Body of pancreas (tissue), 4 donors: ENCODE data around the gene RFPL2.
"Not testable (repeated sequence)": the region's sequence is repeated elsewhere in the genome, so short reads cannot be mapped to it uniquely, and the experiment has no call there.

Experiments used
- CTCF ChIP-seq, 7 experiments: fragments of 450-650 bp in 4 of 7; fragments of 200-600 bp in 3 of 7; sonication (generic) in 3 of 7; IDR thresholded peaks; one replicate each; pipeline ENCODE4 v1.5.1; 2016 to 2019; ENCODE audit warnings: antibody characterized with exemption in 7 of 7
- POLR2A ChIP-seq, 3 donors: fragments of 450-650 bp; IDR thresholded peaks; one replicate each; pipeline ENCODE4 v1.6.1; 2016; ENCODE audit warnings: antibody characterized with exemption in 3 of 3, mild to moderate bottlenecking in 2 of 3

GRCh38 chr22:32140688-32141087 lies 64.2 kb downstream of the RFPL2 start:
- TF ChIP-seq CTCF (IDR thresholded peaks at IDR 0.05) = peak in 3 of 7 experiments; percentile 9 to 25 (median 21)
- TF ChIP-seq POLR2A (IDR thresholded peaks at IDR 0.05) = not testable (repeated sequence)
